Thyroid gland (tissue), 4 donors: ENCODE data around the gene SLC8A1. TPM values are rescaled to one million over a fixed set of nuclear protein-coding genes. Genes with fewer than 3 reads are reported as not detected.

Experiments
- DNase-seq, 2 donors: peaks; one replicate each; pipeline ENCODE4 v3.0.0-alpha.2; 2019
- H3K27ac ChIP-seq, 3 donors: fragments of 200-600 bp; sonication (generic); 1 replicate in 2 of 3; 2 replicates in 1 of 3; pipeline ENCODE4 v1.5.1; 2016 to 2019; ENCODE audit warnings: mild to moderate bottlenecking in 1 of 3, moderate library complexity in 1 of 3
- H3K27me3 ChIP-seq: fragments of 200-600 bp; sonication (generic); one replicate; pipeline ENCODE4 v1.5.1; 2019
- H3K36me3 ChIP-seq, 2 donors: fragments of 200-600 bp; sonication (generic); one replicate each; pipeline ENCODE4 v1.5.1; 2016 to 2019
- H3K4me1 ChIP-seq, 2 donors: fragments of 200-600 bp; sonication (generic); one replicate each; pipeline ENCODE4 v1.5.1; 2017 to 2019
- H3K4me3 ChIP-seq, 3 donors: fragments of 200-600 bp; sonication (generic); replicated peaks in 1 of 3; 1 replicate in 2 of 3; 2 replicates in 1 of 3; pipeline ENCODE4 v1.5.1; 2016; ENCODE audit warnings: mild to moderate bottlenecking in 1 of 3
- H3K9me3 ChIP-seq: fragments of 200-600 bp; sonication (generic); one replicate; pipeline ENCODE4 v1.5.1; 2017
- POLR2A ChIP-seq, 2 donors: fragments of 450-650 bp; IDR thresholded peaks; one replicate each; pipeline ENCODE4 v1.6.1; 2017; ENCODE audit warnings: antibody characterized with exemption in 2 of 2, mild to moderate bottlenecking in 2 of 2, moderate library complexity in 1 of 2
- WGBS, 2 donors: methylation state at CpG; one replicate each; pipeline ENCODE4 v1.1.5; 2017; 5-methylcytosine and 5-hydroxymethylcytosine counted together
- intact Hi-C: fragments of 100-400 bp; cut with DNase I; formaldehyde crosslinking; loops from one replicate; pipeline ENCODE4 v1.15.1; 2023
- total RNA-seq, 4 donors: library from RNA; depleted of rRNA; stranded (reverse); fragments of >200 nt; gene quantifications; one replicate each; pipeline ENCODE4 v1.2.3, GENCODE V29; 2016
- TF ChIP-seq, protein P1 (sequence below), 6 experiments: fragments of 200-600 bp in 3 of 6; fragments of 450-650 bp in 3 of 6; sonication (generic) in 3 of 6; IDR thresholded peaks; one replicate each; pipeline ENCODE4 v1.5.1; 2016 to 2019; ENCODE audit warnings: antibody characterized with exemption in 6 of 6, mild to moderate bottlenecking in 2 of 6, inconsistent platforms in 1 of 6, moderate library complexity in 1 of 6

The SLC8A1 gene
- total RNA-seq, 4 donors from 2014 or later = 2.0 to 5.1 (median 4.4) TPM

DNA sequence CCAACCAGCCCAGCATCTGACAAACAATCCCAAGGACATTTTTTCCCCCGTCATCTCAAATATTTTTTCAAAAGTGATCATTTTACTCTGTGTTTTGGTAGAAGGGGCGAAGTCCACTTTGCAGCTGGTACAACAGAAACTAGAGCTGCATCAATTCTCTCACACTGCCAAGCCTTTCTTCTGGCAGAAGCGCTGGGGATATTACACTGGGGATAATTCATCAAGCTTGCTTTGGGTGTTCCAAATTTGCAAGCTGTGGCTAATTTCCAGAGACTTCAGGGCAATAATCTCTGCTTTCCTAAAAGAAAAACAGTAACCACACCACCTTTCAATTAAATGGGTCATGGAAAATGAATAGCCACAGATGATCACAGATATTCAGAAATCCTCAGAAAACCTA is 238.3 kb downstream of the SLC8A1 start:
- no peaks in the 10 kb centered on the region for H3K9me3 ChIP-seq
- no peak for TF ChIP-seq POLR2A (IDR thresholded peaks at IDR 0.05)
- TF ChIP-seq, protein P1, sequence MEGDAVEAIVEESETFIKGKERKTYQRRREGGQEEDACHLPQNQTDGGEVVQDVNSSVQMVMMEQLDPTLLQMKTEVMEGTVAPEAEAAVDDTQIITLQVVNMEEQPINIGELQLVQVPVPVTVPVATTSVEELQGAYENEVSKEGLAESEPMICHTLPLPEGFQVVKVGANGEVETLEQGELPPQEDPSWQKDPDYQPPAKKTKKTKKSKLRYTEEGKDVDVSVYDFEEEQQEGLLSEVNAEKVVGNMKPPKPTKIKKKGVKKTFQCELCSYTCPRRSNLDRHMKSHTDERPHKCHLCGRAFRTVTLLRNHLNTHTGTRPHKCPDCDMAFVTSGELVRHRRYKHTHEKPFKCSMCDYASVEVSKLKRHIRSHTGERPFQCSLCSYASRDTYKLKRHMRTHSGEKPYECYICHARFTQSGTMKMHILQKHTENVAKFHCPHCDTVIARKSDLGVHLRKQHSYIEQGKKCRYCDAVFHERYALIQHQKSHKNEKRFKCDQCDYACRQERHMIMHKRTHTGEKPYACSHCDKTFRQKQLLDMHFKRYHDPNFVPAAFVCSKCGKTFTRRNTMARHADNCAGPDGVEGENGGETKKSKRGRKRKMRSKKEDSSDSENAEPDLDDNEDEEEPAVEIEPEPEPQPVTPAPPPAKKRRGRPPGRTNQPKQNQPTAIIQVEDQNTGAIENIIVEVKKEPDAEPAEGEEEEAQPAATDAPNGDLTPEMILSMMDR (IDR thresholded peaks at IDR 0.05) = no peak
- no peak for DNase-seq
- no peaks in the 10 kb centered on the region for H3K36me3 ChIP-seq
- H3K4me1 ChIP-seq = peaks cover 0 to under 1% of the 10 kb centered on the region in 2 donors
- intact Hi-C loops = no loop called here
- H3K27ac ChIP-seq = no peak overlapping the region
- no peaks in the 10 kb centered on the region for H3K27me3 ChIP-seq
- no peak overlapping the region for H3K4me3 ChIP-seq
- WGBS, 2 donors = 74 to 89% methylated on average over 3 of the region's 3 CpGs

- Histone ChIP-seq H3K27me3 (no peaks in the 10 kb centered on the region), H3K36me3 (no peaks in the 10 kb centered on the region), H3K4me1 (no peaks in the 10 kb centered on the region), H3K27ac (no peak overlapping the region), H3K4me3 (no peak overlapping the region), H3K9me3 (no peaks in the 10 kb centered on the region)
- intact Hi-C loops = no loop called here
- WGBS, 2 donors = 14 to 40% methylated on average over 1 of the region's 1 CpG
- TF ChIP-seq, protein P1 (IDR thresholded peaks at IDR 0.05) = peak in 5 of 6 experiments; percentile 12 to 51 (median 38)
- TF ChIP-seq POLR2A (IDR thresholded peaks at IDR 0.05) = no peak
- no peak for DNase-seq
Measured at GRCh38 chr2:40213071-40213470, 238.8 kb downstream of the SLC8A1 start.

DNA sequence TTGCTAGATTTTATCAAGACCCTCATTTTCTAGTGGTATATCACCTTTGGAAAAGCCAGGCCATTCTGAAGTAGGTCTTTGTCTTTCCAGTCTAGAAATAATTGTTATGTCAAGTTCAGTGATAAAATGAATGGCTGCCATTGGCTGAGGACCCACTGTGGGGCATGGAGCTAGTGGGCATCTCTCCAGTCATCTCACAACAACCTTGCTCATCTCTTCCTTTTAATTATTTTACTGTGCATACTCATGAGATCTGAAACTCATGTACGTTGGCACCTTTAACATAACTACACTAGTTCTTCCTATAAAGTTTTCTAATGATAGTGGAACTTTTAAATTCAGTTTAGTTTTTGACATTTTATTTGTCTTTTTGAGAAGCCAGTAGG is 240.9 kb downstream of the SLC8A1 start:
- intact Hi-C loops = no loop called here

DNA sequence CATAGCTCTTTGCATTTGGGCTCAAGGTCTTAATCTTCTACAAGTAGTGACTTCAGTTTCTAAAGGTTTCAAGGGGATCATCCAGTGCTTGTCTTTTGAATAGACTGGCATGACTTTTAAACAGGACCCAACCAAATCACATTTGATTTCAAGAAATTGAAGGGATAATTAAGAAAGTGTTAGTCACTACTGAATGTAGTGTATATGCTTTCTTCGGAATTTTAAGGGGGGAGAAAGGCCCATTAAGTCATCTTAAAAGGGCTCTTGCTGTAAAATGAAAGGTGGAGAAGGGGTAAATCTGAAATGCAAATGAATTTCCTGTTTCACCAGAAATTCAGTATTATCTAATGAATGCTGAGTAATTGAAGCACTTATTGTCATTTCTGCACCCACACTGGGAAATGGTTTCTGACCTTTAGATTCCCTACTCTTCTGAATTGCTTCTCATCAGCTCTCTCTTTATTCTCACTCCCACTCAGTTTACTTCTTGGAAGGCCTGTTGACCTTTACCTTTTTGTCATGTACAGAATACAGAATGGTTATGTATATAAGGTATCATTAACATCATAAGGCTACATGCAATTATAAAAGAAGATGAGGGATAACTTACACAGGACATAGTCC is 241.4 kb downstream of the SLC8A1 start:
- H3K27me3 ChIP-seq = no peaks in the 10 kb centered on the region
- intact Hi-C loops = no loop called here
- no peaks in the 10 kb centered on the region for H3K9me3 ChIP-seq
- DNase-seq = no peak
- 86 to 98% methylated on average over 1 of the region's 1 CpG for WGBS, 2 donors
- no peaks in the 10 kb centered on the region for H3K36me3 ChIP-seq
- H3K4me1 ChIP-seq = no peaks in the 10 kb centered on the region
- H3K27ac ChIP-seq = no peak overlapping the region
- no peak for TF ChIP-seq POLR2A (IDR thresholded peaks at IDR 0.05)
- TF ChIP-seq, protein P1 (IDR thresholded peaks at IDR 0.05) = no peak
- H3K4me3 ChIP-seq = no peak overlapping the region

More for the DNA sequence above, 240.9 kb downstream of the SLC8A1 start:
- no peaks in the 10 kb centered on the region for H3K9me3 ChIP-seq
- H3K4me3 ChIP-seq = no peak overlapping the region
- no peak for DNase-seq
- TF ChIP-seq, protein P1 (IDR thresholded peaks at IDR 0.05) = no peak
- no peak for TF ChIP-seq POLR2A (IDR thresholded peaks at IDR 0.05)
- no peak overlapping the region for H3K27ac ChIP-seq
- no peaks in the 10 kb centered on the region for H3K36me3 ChIP-seq
- no peaks in the 10 kb centered on the region for H3K27me3 ChIP-seq
- no peaks in the 10 kb centered on the region for H3K4me1 ChIP-seq
- 79 to 86% methylated on average over 1 of the region's 1 CpG for whole genome bisulfite sequencing, 2 donors

- Histone ChIP-seq H3K27ac (no peak overlapping the region), H3K4me3 (no peak overlapping the region), H3K4me1 (no peaks in the 10 kb centered on the region), H3K27me3 (no peaks in the 10 kb centered on the region), H3K9me3 (no peaks in the 10 kb centered on the region), H3K36me3 (no peaks in the 10 kb centered on the region)
- TF ChIP-seq, protein P1 (IDR thresholded peaks at IDR 0.05) = no peak
- no peak for TF ChIP-seq POLR2A (IDR thresholded peaks at IDR 0.05)
- intact Hi-C loops = no loop called here
- no peak for DNase-seq
Measured at GRCh38 chr2:40209761-40210160, 242.1 kb downstream of the SLC8A1 start.
